Right lung (tissue), 5 donors: ENCODE measurements around the gene THAP4. TPM values are rescaled to one million over a fixed set of nuclear protein-coding genes. Genes with fewer than 3 reads are reported as not detected.

Experiments
- polyA plus RNA-seq, 5 donors: library from polyadenylated mRNA; unstranded; fragments of 120-200 nt; gene quantifications; one replicate each; pipeline versions ENCODE4 v1.2.1 to v1.2.3, GENCODE V29; 2013; ENCODE audit warnings: inconsistent platforms in 1 of 5, low replicate concordance in 1 of 5; ENCODE audit not compliant: insufficient read length in 5 of 5, insufficient read depth in 1 of 5

THAP4 gene
- polyA plus RNA-seq, 5 donors, result 36.8 to 50.5 (median 41.9) TPM

Other genes starting within 250 kb of the THAP4 start
- 100 to 1,000 TPM; 170 to 209 (median 197) TPM for gene STK25, start 128.6 kb downstream of the THAP4 start, polyA plus RNA-seq
- gene BOK, start 78.4 kb downstream of the THAP4 start, polyA plus RNA-seq, result 10 to 100 TPM; 14.8 to 35.3 (median 21.5) TPM
- gene ATG4B, start 535 bp upstream of the THAP4 start, polyA plus RNA-seq, result 10 to 100 TPM; 65.3 to 87.2 (median 77.6) TPM
- gene DTYMK, start 49.7 kb upstream of the THAP4 start, polyA plus RNA-seq, result 10 to 100 TPM; 36.1 to 54.2 (median 46.0) TPM
- 10 to 100 TPM; 36.7 to 46.9 (median 43.2) TPM for gene ING5, start 64.9 kb upstream of the THAP4 start, polyA plus RNA-seq
- gene D2HGDH, start 97.5 kb upstream of the THAP4 start, polyA plus RNA-seq, result 10 to 100 TPM; 24.8 to 43.9 (median 42.5) TPM
- under 1 TPM; 0.15 to 0.33 (median 0.27) TPM for gene GAL3ST2, start 139.7 kb upstream of the THAP4 start, polyA plus RNA-seq
- gene NEU4, start 172.0 kb upstream of the THAP4 start, polyA plus RNA-seq, result under 1 TPM; 0.07 to 0.49 (median 0.21) TPM
- gene PDCD1, start 221.7 kb upstream of the THAP4 start, polyA plus RNA-seq, result under 1 TPM; 0.17 to 0.46 (median 0.30) TPM
- gene RTP5, start 232.6 kb upstream of the THAP4 start, polyA plus RNA-seq, result not detected